DOHH2 (cell line): Measurements from ENCODE around the gene HMG20A.

Experiments
- H3F3A ChIP-seq: fragments of 200-600 bp; sonication (generic), shearing (Covaris generic); 2 replicates; pipeline ENCODE4 v1.6.0; 2016; ENCODE audit warnings: antibody characterized with exemption, mild to moderate bottlenecking; ENCODE audit not compliant: control insufficient read depth, insufficient read depth
- H3K27ac ChIP-seq: fragments of 200-600 bp; sonication (generic); 2 replicates; pipeline ENCODE4 v1.5.1; 2014; ENCODE audit warnings: low read depth, mild to moderate bottlenecking, low read length, moderate library complexity
- H3K27me3 ChIP-seq: fragments of 200-600 bp; sonication (generic); 2 replicates; pipeline ENCODE4 v1.6.1; 2014; ENCODE audit warnings: mild to moderate bottlenecking, low read length, mixed read lengths; ENCODE audit not compliant: control insufficient read depth
- H3K36me3 ChIP-seq: fragments of 200-600 bp; sonication (generic); 2 replicates; pipeline ENCODE4 v1.6.1; 2014; ENCODE audit warnings: mild to moderate bottlenecking, low read length, moderate library complexity, mixed read lengths; ENCODE audit not compliant: control insufficient read depth
- H3K4me1 ChIP-seq: fragments of 200-600 bp; sonication (generic); 2 replicates; pipeline ENCODE4 v1.6.1; 2014; ENCODE audit warnings: mild to moderate bottlenecking, low read length, mixed read lengths; ENCODE audit not compliant: control insufficient read depth
- H3K4me2 ChIP-seq: fragments of 200-600 bp; sonication (generic); 2 replicates; pipeline ENCODE4 v1.6.0; 2014; ENCODE audit warnings: mild to moderate bottlenecking, low read length, moderate library complexity
- H3K4me3 ChIP-seq: fragments of 200-600 bp; sonication (generic); 2 replicates; pipeline ENCODE4 v1.5.1; 2014; ENCODE audit warnings: mild to moderate bottlenecking, low read length, mixed read lengths
- H3K79me2 ChIP-seq: fragments of 200-600 bp; sonication (generic); 2 replicates; pipeline ENCODE4 v1.6.1; 2014; ENCODE audit warnings: mild to moderate bottlenecking, low read length, mixed read lengths; ENCODE audit not compliant: control insufficient read depth
- H3K9me2 ChIP-seq: fragments of 200-600 bp; sonication (generic); replicated peaks from 2 replicates; pipeline ENCODE4 v1.6.1; 2014; ENCODE audit warnings: mild to moderate bottlenecking, low read length, mixed read lengths; ENCODE audit not compliant: control insufficient read depth
- H3K9me3 ChIP-seq: fragments of 200-600 bp; sonication (generic); 2 replicates; pipeline ENCODE4 v1.6.1; 2014; ENCODE audit warnings: antibody characterized with exemption, low read length, mixed read lengths; ENCODE audit not compliant: control insufficient read depth, insufficient read depth
- H4K20me1 ChIP-seq: fragments of 200-600 bp; sonication (generic); 2 replicates; pipeline ENCODE4 v1.6.0; 2014; ENCODE audit warnings: low read depth, mild to moderate bottlenecking, antibody characterized with exemption, low read length, moderate library complexity; ENCODE audit not compliant: control insufficient read depth, insufficient read depth
- EZH2phosphoT487 ChIP-seq: fragments of 200-600 bp; sonication (generic); IDR thresholded peaks from 2 replicates; pipeline ENCODE4 v1.6.1; 2017; ENCODE audit warnings: borderline replicate concordance, mild to moderate bottlenecking, antibody characterized with exemption, low read length, moderate library complexity, mixed read lengths
- TF ChIP-seq, protein P1 (sequence below): fragments of 200-600 bp; sonication (generic); IDR thresholded peaks from one replicate; pipeline ENCODE4 v1.5.1; 2014; ENCODE audit warnings: antibody characterized with exemption, mild to moderate bottlenecking, low read depth, low read length; ENCODE audit not compliant: poor library complexity, severe bottlenecking

The HMG20A gene

GRCh38 chr15:77387365-77388105 lies 33.2 kb upstream of the HMG20A start:
- no peaks in the 10 kb centered on the region for H3K9me3 ChIP-seq
- no peaks in the 10 kb centered on the region for H3K79me2 ChIP-seq
- H3K27ac ChIP-seq: no peak overlapping the region
- H3F3A ChIP-seq: no peaks in the 10 kb centered on the region
- H3K4me2 ChIP-seq: no peak overlapping the region
- no peaks in the 10 kb centered on the region for H3K9me2 ChIP-seq
- no peaks in the 10 kb centered on the region for H4K20me1 ChIP-seq
- H3K27me3 ChIP-seq: no peaks in the 10 kb centered on the region
- no peaks in the 10 kb centered on the region for H3K36me3 ChIP-seq
- TF ChIP-seq, protein P1, sequence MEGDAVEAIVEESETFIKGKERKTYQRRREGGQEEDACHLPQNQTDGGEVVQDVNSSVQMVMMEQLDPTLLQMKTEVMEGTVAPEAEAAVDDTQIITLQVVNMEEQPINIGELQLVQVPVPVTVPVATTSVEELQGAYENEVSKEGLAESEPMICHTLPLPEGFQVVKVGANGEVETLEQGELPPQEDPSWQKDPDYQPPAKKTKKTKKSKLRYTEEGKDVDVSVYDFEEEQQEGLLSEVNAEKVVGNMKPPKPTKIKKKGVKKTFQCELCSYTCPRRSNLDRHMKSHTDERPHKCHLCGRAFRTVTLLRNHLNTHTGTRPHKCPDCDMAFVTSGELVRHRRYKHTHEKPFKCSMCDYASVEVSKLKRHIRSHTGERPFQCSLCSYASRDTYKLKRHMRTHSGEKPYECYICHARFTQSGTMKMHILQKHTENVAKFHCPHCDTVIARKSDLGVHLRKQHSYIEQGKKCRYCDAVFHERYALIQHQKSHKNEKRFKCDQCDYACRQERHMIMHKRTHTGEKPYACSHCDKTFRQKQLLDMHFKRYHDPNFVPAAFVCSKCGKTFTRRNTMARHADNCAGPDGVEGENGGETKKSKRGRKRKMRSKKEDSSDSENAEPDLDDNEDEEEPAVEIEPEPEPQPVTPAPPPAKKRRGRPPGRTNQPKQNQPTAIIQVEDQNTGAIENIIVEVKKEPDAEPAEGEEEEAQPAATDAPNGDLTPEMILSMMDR: no peak
- TF ChIP-seq EZH2phosphoT487: no peak
- H3K4me1 ChIP-seq: peaks cover 25% of the 10 kb centered on the region
- H3K4me3 ChIP-seq: no peak overlapping the region

GRCh38 chr15:77391372-77391951 lies 29.2 kb upstream of the HMG20A start:
- Histone ChIP-seq H3K4me2 (no peak overlapping the region), H4K20me1 (no peaks in the 10 kb centered on the region), H3K9me3 (0 out of 2 replicates have a peak, but pooled peaks cover 3% of the 10 kb centered on the region), H3K4me3 (no peak overlapping the region), H3F3A (no peaks in the 10 kb centered on the region), H3K27ac (no peak overlapping the region), H3K36me3 (no peaks in the 10 kb centered on the region), H3K9me2 (no peaks in the 10 kb centered on the region), H3K4me1 (peaks cover 25% of the 10 kb centered on the region), H3K27me3 (no peaks in the 10 kb centered on the region), H3K79me2 (0 out of 2 replicates have a peak, but pooled peaks cover 3% of the 10 kb centered on the region)
- TF ChIP-seq, protein P1: no peak
- TF ChIP-seq EZH2phosphoT487: no peak

- H4K20me1 ChIP-seq: no peaks in the 10 kb centered on the region
- H3K36me3 ChIP-seq: no peaks in the 10 kb centered on the region
- no peaks in the 10 kb centered on the region for H3K9me2 ChIP-seq
- 0 out of 2 replicates have a peak, but pooled peaks cover 3% of the 10 kb centered on the region for H3K79me2 ChIP-seq
- no peak overlapping the region for H3K4me3 ChIP-seq
- H3K4me1 ChIP-seq: peaks cover 22% of the 10 kb centered on the region
- H3F3A ChIP-seq: no peaks in the 10 kb centered on the region
- no peak overlapping the region for H3K4me2 ChIP-seq
- no peak overlapping the region for H3K27ac ChIP-seq
- H3K9me3 ChIP-seq: 0 out of 2 replicates have a peak, but pooled peaks cover 3% of the 10 kb centered on the region
- no peaks in the 10 kb centered on the region for H3K27me3 ChIP-seq
- no peak for TF ChIP-seq EZH2phosphoT487
- TF ChIP-seq, protein P1: no peak
Measured at GRCh38 chr15:77392762-77393470, 27.8 kb upstream of the HMG20A start.
